GM18499 (cell line): ENCODE measurements around the gene ASAP2.
"Not testable (repeated sequence)": the region's sequence is repeated elsewhere in the genome, so short reads cannot be mapped to it uniquely, and the experiment has no call there.

Experiments used
- ATAC-seq: cut with Tn5 transposase; IDR thresholded peaks from one replicate; pipeline ENCODE4 v1.9.1; 2021; ENCODE audit warnings: moderate number of reproducible peaks; ENCODE audit not compliant: insufficient read depth, unreplicated experiment

The ASAP2 gene

GRCh38 chr2:9390991-9391390 lies 184.4 kb downstream of the ASAP2 start:
- no peak for ATAC-seq

GRCh38 chr2:9391961-9392720 lies 185.5 kb downstream of the ASAP2 start:
- ATAC-seq: no peak

GRCh38 chr2:9392898-9393765 lies 186.5 kb downstream of the ASAP2 start:
- no peak for ATAC-seq

- ATAC-seq: no peak
These were observed 188.2 kb downstream of the ASAP2 start for GRCh38 chr2:9394816-9395215.

DNA sequence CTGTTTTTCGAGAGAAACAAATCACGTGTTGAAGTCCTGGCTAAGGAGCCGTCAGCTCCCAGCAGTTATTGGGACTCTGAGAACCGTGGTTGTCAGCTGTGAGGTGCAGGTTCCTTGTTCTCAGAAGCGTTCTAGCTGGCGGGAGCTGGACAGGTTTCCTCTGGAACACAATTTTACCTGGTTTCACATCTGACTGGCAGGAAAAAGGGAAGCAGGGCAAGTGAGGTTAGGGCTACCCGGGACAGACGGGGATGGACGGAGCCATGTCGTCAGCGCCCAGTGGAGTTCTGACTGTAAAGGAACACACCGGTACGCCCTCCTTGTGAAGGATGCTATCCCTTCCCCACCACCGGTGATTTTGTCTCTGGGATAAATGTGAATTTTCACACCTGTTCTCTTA lies 190.6 kb downstream of the ASAP2 start:
- no peak for ATAC-seq

DNA sequence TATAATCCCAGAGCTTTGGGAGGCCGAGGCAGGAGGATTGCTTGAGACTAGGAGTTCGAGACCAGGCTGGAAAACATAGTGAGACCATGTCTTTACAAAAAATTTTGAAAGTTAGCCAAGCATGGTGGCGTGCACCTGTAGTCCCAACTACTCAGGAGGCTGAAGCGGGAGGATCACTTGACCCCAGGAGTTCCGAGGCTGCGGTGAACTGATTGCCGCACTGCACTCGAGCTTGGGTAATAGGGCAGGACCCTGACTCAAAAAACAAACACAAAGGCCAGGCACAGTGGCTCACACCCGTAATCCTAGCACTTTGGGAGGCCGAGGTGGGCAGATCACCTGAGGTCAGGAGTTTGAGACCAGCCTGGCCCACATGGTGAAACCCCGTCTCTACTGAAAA lies 191.6 kb downstream of the ASAP2 start:
- ATAC-seq: not testable (repeated sequence)

- no peak for ATAC-seq
These were observed 192.5 kb downstream of the ASAP2 start for GRCh38 chr2:9398881-9399780.

- ATAC-seq: no peak
These were observed 193.9 kb downstream of the ASAP2 start for GRCh38 chr2:9400268-9401058.

DNA sequence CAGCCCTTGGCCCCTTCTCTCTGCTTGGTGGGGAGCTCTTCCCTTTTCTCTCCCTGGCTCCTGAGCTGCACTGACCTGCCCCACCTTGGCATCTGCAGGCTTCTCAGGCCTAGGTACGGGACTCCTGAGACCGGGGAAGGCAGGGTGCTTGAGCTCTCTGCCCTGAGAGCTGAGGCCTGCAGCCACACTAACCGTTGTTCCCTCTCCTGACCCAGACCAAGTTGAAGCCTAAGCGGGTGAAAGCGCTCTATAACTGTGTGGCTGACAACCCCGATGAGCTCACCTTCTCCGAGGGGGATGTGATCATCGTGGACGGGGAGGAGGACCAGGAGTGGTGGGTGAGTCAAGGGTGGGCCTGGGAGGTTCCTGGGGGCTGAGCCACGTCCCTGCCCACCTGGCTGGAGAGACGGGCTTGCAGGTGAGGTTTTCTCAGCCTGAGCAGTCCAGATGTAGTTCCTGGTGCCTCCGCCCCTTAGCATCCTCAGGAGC lies 194.5 kb downstream of the ASAP2 start:
- no peak for ATAC-seq

- no peak for ATAC-seq
These were observed 195.2 kb downstream of the ASAP2 start for GRCh38 chr2:9401646-9402371.

DNA sequence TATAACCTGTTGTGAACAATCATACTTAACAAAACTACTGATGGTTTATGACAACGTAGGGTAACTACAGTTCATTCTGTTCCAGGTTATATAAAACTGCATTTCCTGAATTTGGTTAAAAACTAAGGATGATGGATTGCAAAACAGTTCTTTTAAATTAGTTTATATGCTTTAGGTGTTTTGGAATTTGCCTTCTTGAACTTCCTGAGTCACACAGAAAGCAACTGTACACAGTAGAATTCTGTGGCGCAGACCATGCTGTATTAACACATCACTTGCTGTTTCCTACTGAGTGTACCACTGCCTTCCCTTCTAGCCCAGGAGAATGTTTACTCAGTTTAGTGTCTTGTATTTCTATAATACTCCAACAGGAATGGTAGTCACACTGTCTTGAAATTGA lies 197.3 kb downstream of the ASAP2 start:
- no peak for ATAC-seq

DNA sequence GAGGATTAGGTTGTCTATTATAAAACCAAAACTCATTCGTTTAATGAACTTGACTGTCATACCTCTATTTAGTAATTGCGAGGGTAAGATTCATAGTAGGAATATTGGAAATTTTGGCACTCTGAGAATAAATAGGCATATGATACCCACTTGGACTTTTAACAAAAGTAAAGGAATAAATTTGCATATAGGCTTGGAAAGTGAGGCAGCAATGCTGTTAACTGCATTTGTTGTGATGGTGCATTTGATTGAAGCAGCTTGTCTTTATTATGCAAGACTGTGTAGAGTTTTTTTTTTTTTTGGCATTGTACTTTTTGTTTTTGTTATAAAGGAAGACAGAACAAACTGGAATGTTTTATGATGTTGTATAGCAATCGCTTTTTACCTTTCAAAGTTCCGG lies 197.8 kb downstream of the ASAP2 start:
- ATAC-seq: no peak

DNA sequence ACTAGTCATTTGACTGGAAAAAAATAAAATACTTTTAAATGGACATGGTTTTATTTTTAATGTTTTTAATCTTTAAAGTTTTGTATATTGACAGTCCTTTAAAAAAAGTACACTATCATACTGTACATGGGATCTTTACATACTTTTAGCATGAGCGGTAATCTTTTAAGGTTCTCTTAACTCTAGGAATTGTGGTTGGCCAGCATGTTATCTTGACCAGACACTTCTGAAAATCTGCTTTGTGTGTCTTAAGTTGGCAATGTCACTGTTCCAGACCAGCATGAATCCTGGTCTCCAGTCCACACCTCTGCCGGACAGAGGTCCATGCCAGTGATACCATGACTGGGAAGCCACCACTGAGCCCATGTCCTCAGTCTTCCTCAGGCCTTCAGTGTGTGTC lies 199.0 kb downstream of the ASAP2 start:
- ATAC-seq: no peak

DNA sequence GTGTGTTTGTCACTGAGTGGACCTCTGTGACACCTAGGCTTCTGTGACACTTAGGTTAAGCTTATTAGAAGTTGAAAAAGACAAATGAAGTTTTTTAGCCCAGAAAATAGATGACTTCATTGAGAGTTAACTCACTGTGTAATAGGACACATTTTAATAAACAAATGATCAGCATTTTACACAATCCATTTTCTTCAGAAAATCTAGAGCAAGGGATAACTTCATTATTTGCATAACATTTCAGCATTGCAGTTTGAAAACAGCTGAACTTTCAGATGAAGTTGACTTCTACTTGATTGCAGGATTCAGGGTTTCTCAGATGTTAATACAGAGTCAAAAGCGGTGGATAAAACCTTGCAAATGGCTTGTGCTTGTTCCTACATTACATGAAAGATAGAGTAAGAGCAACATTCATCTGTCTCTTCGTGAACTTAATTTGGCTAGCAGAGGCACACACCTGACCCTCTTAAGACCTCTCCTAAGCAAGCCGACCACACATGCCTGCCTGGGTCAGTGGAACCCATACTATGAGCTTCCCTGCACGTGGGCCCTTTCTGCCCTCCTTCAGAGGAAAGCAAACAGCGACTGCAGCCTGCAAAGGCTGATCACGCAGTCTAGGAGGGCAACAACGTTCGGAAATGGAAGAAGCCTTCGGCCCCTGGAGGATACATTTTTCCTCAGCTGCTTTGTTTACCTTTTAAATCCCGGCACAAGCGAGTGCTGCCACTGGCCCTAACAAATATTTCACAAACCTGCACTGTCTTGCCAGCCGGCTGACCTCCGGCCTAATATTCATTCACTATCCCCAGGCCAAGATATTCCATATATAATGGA lies 200.1 kb downstream of the ASAP2 start:
- ATAC-seq: no peak

DNA sequence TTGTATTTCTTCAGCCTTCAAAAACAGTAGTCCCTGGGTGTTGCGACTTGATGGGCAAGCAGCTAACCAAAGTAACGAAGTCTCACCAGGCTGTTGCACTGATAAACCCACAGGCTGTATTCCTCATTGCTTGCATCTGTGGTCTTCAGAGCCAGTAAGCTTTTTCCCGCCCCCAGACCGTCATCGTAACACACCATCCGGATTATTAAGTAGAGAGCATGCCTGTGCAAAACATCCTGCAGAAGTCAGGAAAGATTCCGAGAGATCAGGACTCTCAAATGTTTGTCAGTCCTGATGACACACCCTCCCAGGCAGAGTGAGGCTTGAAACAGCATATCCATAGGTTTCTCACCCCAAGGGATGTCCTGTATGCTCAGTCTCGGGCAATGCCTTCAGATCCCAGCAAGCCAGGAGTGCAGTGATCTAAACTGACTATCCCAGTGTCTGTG lies 200.8 kb downstream of the ASAP2 start:
- no peak for ATAC-seq

DNA sequence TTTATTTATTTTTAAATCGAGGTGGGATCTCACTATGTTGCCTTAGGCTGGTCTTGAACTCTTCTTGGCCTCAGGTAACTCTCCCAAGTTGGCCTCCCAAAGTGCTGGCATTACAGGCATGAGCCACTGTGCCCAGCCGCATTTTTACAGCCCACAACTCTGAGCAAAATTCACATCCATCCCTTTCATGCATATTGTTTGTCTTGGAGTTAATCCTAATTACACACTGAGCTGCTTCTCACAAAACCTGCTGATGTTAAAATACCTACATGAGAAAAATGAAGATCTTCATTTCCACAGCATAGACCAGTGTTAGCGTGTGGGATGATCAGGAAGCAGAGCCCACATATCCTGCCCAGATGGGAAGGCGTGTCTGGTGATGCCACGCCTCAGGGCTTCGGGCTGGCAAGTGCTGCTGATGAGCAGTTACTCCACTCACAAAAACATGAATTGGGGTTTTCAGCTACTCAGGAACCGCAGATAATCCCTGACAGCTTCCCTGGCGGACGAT lies 202.1 kb downstream of the ASAP2 start:
- no peak for ATAC-seq

DNA sequence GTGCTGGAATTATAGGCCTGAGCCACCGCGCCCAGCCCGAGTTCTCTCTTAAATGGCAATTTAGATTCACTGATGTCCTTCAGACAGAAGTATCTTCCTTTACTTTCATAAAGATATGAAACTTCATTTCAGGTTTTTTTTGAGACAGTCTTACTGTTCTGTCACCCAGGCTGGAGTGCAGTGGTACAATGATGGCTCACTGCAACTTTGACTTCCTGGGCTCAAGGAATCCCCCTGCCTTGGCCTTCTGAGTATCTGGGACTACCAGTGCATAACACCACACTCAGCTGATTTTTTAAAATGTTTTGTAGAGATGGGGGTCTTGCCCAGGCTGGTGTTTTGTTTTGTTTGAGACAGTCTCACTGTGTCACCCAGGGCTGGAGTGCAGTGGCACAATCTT lies 203.5 kb downstream of the ASAP2 start:
- peak; percentile 73 for ATAC-seq

DNA sequence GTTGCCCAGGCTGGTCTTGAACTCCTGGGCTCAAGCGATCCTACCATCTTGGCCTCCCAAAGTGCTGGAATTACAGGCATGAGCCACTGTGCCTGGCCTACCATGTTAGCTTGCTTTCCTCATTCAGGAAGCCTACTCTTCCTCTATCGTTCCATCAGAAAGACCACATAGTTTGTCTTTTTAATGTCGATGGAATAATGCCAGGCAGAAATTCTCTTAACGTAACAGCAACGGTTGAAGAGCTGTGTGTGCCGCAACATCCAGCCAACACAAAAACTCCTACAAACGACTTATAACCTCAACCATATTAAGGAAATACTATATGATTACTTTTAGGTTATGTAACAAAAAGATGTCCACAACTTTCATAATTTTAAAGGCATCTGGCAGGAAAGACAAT lies 206.2 kb downstream of the ASAP2 start:
- no peak for ATAC-seq
